ENCODE results near the gene UGT3A1.
"Not testable (repeated sequence)": the region's sequence is repeated elsewhere in the genome, so short reads cannot be mapped to it uniquely, and the experiment has no call there.

Gene UGT3A1

GRCh38 chr5:35990941-35991611 is at the start of gene UGT3A1:
Gene UGT3A1, minus strand, starts transcription at chr5:35991390. Its CDS starts 150 bp downstream, at chr5:35991240.
- DNase-seq (ENCODE audit: low read depth in 2 of 2) = no peak

GRCh38 chr5:36035696-36036095 is 44.5 kb upstream of the UGT3A1 start:
- DNase-seq (ENCODE audit: low read depth in 2 of 2) = no peak

- not testable (repeated sequence) for DNase-seq (ENCODE audit: low read depth in 2 of 2)
These were observed 43.4 kb upstream of the UGT3A1 start for GRCh38 chr5:36034536-36035134.

GRCh38 chr5:36033486-36033885 is 42.3 kb upstream of the UGT3A1 start:
- no peak for DNase-seq (ENCODE audit: low read depth in 2 of 2)

GRCh38 chr5:36033047-36033446 is 41.9 kb upstream of the UGT3A1 start:
- DNase-seq (ENCODE audit: low read depth in 2 of 2) = no peak

GRCh38 chr5:36031223-36031622 is 40.0 kb upstream of the UGT3A1 start:
- no peak for DNase-seq (ENCODE audit: low read depth in 2 of 2)

GRCh38 chr5:36029914-36030313 is 38.7 kb upstream of the UGT3A1 start:
- no peak for DNase-seq (ENCODE audit: low read depth in 2 of 2)

GRCh38 chr5:36028816-36029465 is 37.8 kb upstream of the UGT3A1 start:
- DNase-seq (ENCODE audit: low read depth in 2 of 2) = no peak

- no peak for DNase-seq (ENCODE audit: low read depth in 2 of 2)
These were observed 36.5 kb upstream of the UGT3A1 start for GRCh38 chr5:36027711-36028110.

- no peak for DNase-seq (ENCODE audit: low read depth in 2 of 2)
These were observed 35.7 kb upstream of the UGT3A1 start for GRCh38 chr5:36026706-36027465.

- DNase-seq (ENCODE audit: low read depth in 2 of 2) = not testable (repeated sequence)
These were observed 31.1 kb upstream of the UGT3A1 start for GRCh38 chr5:36022246-36022645.

GRCh38 chr5:36019584-36019983 is 28.4 kb upstream of the UGT3A1 start:
- DNase-seq (ENCODE audit: low read depth in 2 of 2) = not testable (repeated sequence)

GRCh38 chr5:36017622-36018021 is 26.4 kb upstream of the UGT3A1 start:
- no peak for DNase-seq (ENCODE audit: low read depth in 2 of 2)

GRCh38 chr5:36017004-36017403 is 25.8 kb upstream of the UGT3A1 start:
- no peak for DNase-seq (ENCODE audit: low read depth in 2 of 2)

GRCh38 chr5:36013182-36013581 is 22.0 kb upstream of the UGT3A1 start:
- no peak for DNase-seq (ENCODE audit: low read depth in 2 of 2)

GRCh38 chr5:36009698-36010097 is 18.5 kb upstream of the UGT3A1 start:
- no peak for DNase-seq (ENCODE audit: low read depth in 2 of 2)

- no peak for DNase-seq (ENCODE audit: low read depth in 2 of 2)
These were observed 16.2 kb upstream of the UGT3A1 start for GRCh38 chr5:36007366-36007765.

GRCh38 chr5:36006163-36006562 is 15.0 kb upstream of the UGT3A1 start:
- DNase-seq (ENCODE audit: low read depth in 2 of 2) = no peak

- no peak for DNase-seq (ENCODE audit: low read depth in 2 of 2)
These were observed 9.8 kb upstream of the UGT3A1 start for GRCh38 chr5:36001032-36001431.

- no peak for DNase-seq (ENCODE audit: low read depth in 2 of 2)
These were observed 8.4 kb upstream of the UGT3A1 start for GRCh38 chr5:35999547-35999946.

- DNase-seq (ENCODE audit: low read depth in 2 of 2) = no peak
These were observed 4.9 kb upstream of the UGT3A1 start for GRCh38 chr5:35996076-35996475.

- DNase-seq (ENCODE audit: low read depth in 2 of 2) = no peak
These were observed 670 bp downstream of the UGT3A1 start for GRCh38 chr5:35990520-35990919.

Data from activated CD4-positive, alpha-beta T cell treated with anti-CD3 and anti-CD28 coated beads for 24 hours (primary cell).